B cell (primary cell): ENCODE results near the gene FARP2. TPM values are rescaled to one million over a fixed set of nuclear protein-coding genes. Genes with fewer than 3 reads are reported as not detected.
"Not testable (repeated sequence)": the region's sequence is repeated elsewhere in the genome, so short reads cannot be mapped to it uniquely, and the experiment has no call there.

Experiments used
- ATAC-seq: fragments of 200-7000 bp; cut with Tn5 transposase; one replicate; pipeline ENCODE4 v1.10.0; 2021; ENCODE audit warnings: low read depth, mild to moderate bottlenecking, moderate number of reproducible peaks, moderate library complexity
- CTCF ChIA-PET: fragments of 350-600 bp; sonication (Branson Sonifier 250); formaldehyde crosslinking; loops from one replicate; lab custom pipeline; 2021; ENCODE audit warnings: antibody characterized with exemption, inconsistent platforms; lab: Charles Lee
- POLR2A ChIA-PET: fragments of 350-600 bp; sonication (Branson Sonifier 250); formaldehyde crosslinking; loops from one replicate; lab custom pipeline; 2021; ENCODE audit warnings: antibody characterized with exemption; lab: Charles Lee
- DNase-seq: peaks from one replicate; pipeline ENCODE4 v3.0.0; 2013
- H2AFZ ChIP-seq: 2 replicates; pipeline ENCODE4 v1.6.1; 2012; ENCODE audit warnings: mild to moderate bottlenecking, low read depth, low read length; ENCODE audit not compliant: insufficient read depth, poor library complexity, severe bottlenecking
- H3K27ac ChIP-seq, 2 donors: 1 replicate in 1 of 2; 2 replicates in 1 of 2; pipeline ENCODE4 v1.5.1; 2012 to 2013; ENCODE audit warnings: low read length in 2 of 2, mild to moderate bottlenecking in 2 of 2, moderate library complexity in 1 of 2
- H3K27me3 ChIP-seq, 4 experiments: fragments of 200-600 bp in 1 of 4; sonication (generic) in 1 of 4; replicated peaks in 1 of 4; 1 replicate in 2 of 4; 2 replicates in 2 of 4; pipeline versions ENCODE4 v1.6.1 to v1.7.0; 2013 to 2016; ENCODE audit warnings: low read length in 3 of 4, mild to moderate bottlenecking in 2 of 4, mixed read lengths in 1 of 4, moderate library complexity in 1 of 4; ENCODE audit not compliant: insufficient read depth in 4 of 4, control insufficient read depth in 3 of 4; ENCODE audit errors: control extremely low read depth in 1 of 4
- H3K36me3 ChIP-seq, 2 experiments: replicated peaks in 1 of 2; 1 replicate in 1 of 2; 2 replicates in 1 of 2; pipeline versions ENCODE4 v1.6.1 to v1.7.1; 2013; ENCODE audit warnings: low read length in 1 of 2; ENCODE audit not compliant: insufficient read depth in 2 of 2, control insufficient read depth in 1 of 2; ENCODE audit errors: control extremely low read depth in 1 of 2, extremely low read depth in 1 of 2
- H3K4me1 ChIP-seq, 2 donors: fragments of 200-600 bp in 1 of 2; sonication (generic) in 1 of 2; 1 replicate in 1 of 2; 2 replicates in 1 of 2; pipeline versions ENCODE4 v1.5.1 to v1.6.1; 2013 to 2017; ENCODE audit warnings: low read length in 2 of 2; ENCODE audit not compliant: control insufficient read depth in 2 of 2, insufficient read depth in 2 of 2
- H3K4me2 ChIP-seq: replicated peaks from 2 replicates; pipeline ENCODE3; 2012; ENCODE audit warnings: mild to moderate bottlenecking, low read depth, low read length; ENCODE audit not compliant: poor library complexity, severe bottlenecking
- H3K4me3 ChIP-seq, 5 experiments: fragments of 200-600 bp in 1 of 5; sonication (generic) in 1 of 5; 1 replicate in 3 of 5; 2 replicates in 2 of 5; pipeline versions ENCODE4 v1.5.1 to v1.7.0; 2011 to 2016; ENCODE audit warnings: low read length in 4 of 5, mild to moderate bottlenecking in 4 of 5, low read depth in 2 of 5, control low read depth in 1 of 5, moderate library complexity in 1 of 5; ENCODE audit not compliant: insufficient read depth in 1 of 5; ENCODE audit errors: control extremely low read depth in 1 of 5, extremely low read depth in 1 of 5
- H3K79me2 ChIP-seq: fragments of 200-600 bp; sonication (generic); one replicate; pipeline ENCODE4 v1.6.0; 2016; ENCODE audit warnings: low read length; ENCODE audit not compliant: control insufficient read depth, insufficient read depth
- H3K9ac ChIP-seq: fragments of 200-600 bp; sonication (generic); 2 replicates; pipeline ENCODE4 v1.6.1; 2017; ENCODE audit warnings: mild to moderate bottlenecking, low read length, moderate library complexity
- H3K9me3 ChIP-seq, 3 donors: one replicate each; pipeline versions ENCODE4 v1.6.1 to v1.7.1; 2013; ENCODE audit warnings: low read length in 2 of 3; ENCODE audit not compliant: control insufficient read depth in 2 of 3, insufficient read depth in 1 of 3; ENCODE audit errors: control extremely low read depth in 1 of 3
- H4K20me1 ChIP-seq: 2 replicates; pipeline ENCODE4 v1.6.0; 2012; ENCODE audit warnings: mild to moderate bottlenecking, low read length; ENCODE audit not compliant: insufficient read depth, control insufficient read depth, poor library complexity, severe bottlenecking
- H3K27ac Mint-ChIP-seq: one replicate; pipeline ENCODE4 v1.8.0; 2021; ENCODE audit warnings: mixed read lengths
- H3K27me3 Mint-ChIP-seq: one replicate; pipeline ENCODE4 v1.8.0; 2021; ENCODE audit warnings: mixed read lengths
- H3K4me1 Mint-ChIP-seq: one replicate; pipeline ENCODE4 v1.8.0; 2021; ENCODE audit warnings: mixed read lengths
- H3K4me3 Mint-ChIP-seq: one replicate; pipeline ENCODE4 v1.8.0; 2021; ENCODE audit warnings: mixed read lengths
- H3K9me3 Mint-ChIP-seq: one replicate; pipeline ENCODE4 v1.8.0; 2022; ENCODE audit warnings: mixed read lengths; ENCODE audit not compliant: insufficient read depth
- CTCF ChIP-seq: fragments of 200-600 bp; IDR thresholded peaks from one replicate; pipeline ENCODE4 v1.8.0; 2022; ENCODE audit warnings: antibody characterized with exemption, mild to moderate bottlenecking
- EZH2 ChIP-seq: IDR thresholded peaks from 2 replicates; pipeline ENCODE4 v1.6.1; 2012; ENCODE audit warnings: borderline replicate concordance, low read depth, mild to moderate bottlenecking, moderate library complexity, low read length; ENCODE audit not compliant: insufficient read depth, poor library complexity, severe bottlenecking
- WGBS: methylation state at CpG from one replicate; pipeline ENCODE4 v1.1.5; 2013; ENCODE audit warnings: missing lambda C conversion rate; ENCODE audit not compliant: insufficient coverage; 5-methylcytosine and 5-hydroxymethylcytosine counted together
- intact Hi-C: fragments of 100-400 bp; cut with micrococcal nuclease; formaldehyde crosslinking; loops from one replicate; pipeline ENCODE4 v1.10.0; 2022
- polyA plus RNA-seq: library from polyadenylated mRNA; depleted of rRNA; stranded (reverse); fragments of >200 nt; gene quantifications from 2 replicates; pipeline ENCODE4 v1.2.3, GENCODE V29; 2012
- total RNA-seq, 2 donors: library from RNA; stranded (reverse); fragments of 120-200 nt in 1 of 2; gene quantifications; 1 replicate in 1 of 2; 2 replicates in 1 of 2; pipeline versions ENCODE4 v1.2.3 to v1.2.4, GENCODE V29; 2013 to 2022

The FARP2 gene
- total and polyA plus RNA-seq, 2 donors (not counting 1 experiment from before 2014, with no cell fraction given): 37.1 to 114 TPM

- Histone ChIP-seq H3K36me3 (peaks cover 0 to 4% of the 10 kb centered on the region in 2 experiments), H3K9ac (peak overlapping the region; percentile 93), H3K4me3 (peak overlapping the region; percentile 61 to 92 (median 85)), H3K79me2 (peaks cover 90% of the 10 kb centered on the region), H3K9me3 (no peaks in the 10 kb centered on the region), H3K27me3 (no peaks in the 10 kb centered on the region), H3K4me1 (peaks cover 29 to 33% of the 10 kb centered on the region in 2 donors), H2AFZ (peak overlapping the region; percentile 78), H4K20me1 (peaks cover 38% of the 10 kb centered on the region), H3K4me2 (peak overlapping the region; percentile 83), H3K27ac (peak overlapping the region; percentile 91 to 92)
- DNase-seq (no peak), ATAC-seq (no peak)
- Mint-ChIP-seq H3K27ac (peak overlapping the region; percentile 99), H3K4me3 (peak overlapping the region; percentile 95), H3K9me3 (no peaks in the 10 kb centered on the region), H3K27me3 (no peaks in the 10 kb centered on the region), H3K4me1 (peaks cover 72% of the 10 kb centered on the region)
- no CpG with 5 or more reads among the region's 4 CpGs for WGBS
- no peak for TF ChIP-seq CTCF
- intact Hi-C loops: loop anchor here (1.0 to 5.0 kb wide), 4 partner anchors 7 to 215 kb away; partner anchors contain the start of gene MTERF4
- CTCF ChIA-PET: interaction anchor here (0.6 kb wide), 1 partner anchor 34 kb away, joined by 3 read pairs; no protein-coding TSS in a partner anchor
- POLR2A ChIA-PET: interaction anchor here (0.9 to 2.7 kb wide), 5 partner anchors 8 to 41 kb away, joined by 4 to 16 read pairs (median 6); partner anchors contain the start of gene FARP2
Measured at GRCh38 chr2:241316825-241317224, 39.3 kb upstream of the FARP2 start.

GRCh38 chr2:241317391-241317790, 38.7 kb upstream of the FARP2 start:
- Histone ChIP-seq H4K20me1 (peaks cover 41% of the 10 kb centered on the region), H2AFZ (no peak overlapping the region), H3K79me2 (peaks cover 90% of the 10 kb centered on the region), H3K27me3 (no peaks in the 10 kb centered on the region), H3K4me3 (peak overlapping the region; percentile 61 to 92 (median 85)), H3K9me3 (no peaks in the 10 kb centered on the region), H3K27ac (peak overlapping the region; percentile 91 to 92), H3K4me1 (peaks cover 31 to 32% of the 10 kb centered on the region in 2 donors), H3K36me3 (peaks cover 0 to 4% of the 10 kb centered on the region in 2 experiments), H3K9ac (peak overlapping the region; percentile 93), H3K4me2 (peak overlapping the region; percentile 83)
- no peaks in the 10 kb centered on the region for H3K9me3 Mint-ChIP-seq
- intact Hi-C loops: loop anchor here (5.0 kb wide), 1 partner anchor 215 kb away; the partner anchor contains the start of gene MTERF4
- peak overlapping the region; percentile 99 for H3K27ac Mint-ChIP-seq
- ChIA-PET POLR2A (interaction anchor here (0.7 to 1.1 kb wide), 2 partner anchors 14 to 18 kb away, joined by 6 read pairs; no protein-coding TSS in a partner anchor), CTCF (no interaction called here)
- TF ChIP-seq CTCF: no peak
- TF ChIP-seq EZH2: no peak
- peak overlapping the region; percentile 95 for H3K4me3 Mint-ChIP-seq
- whole genome bisulfite sequencing: 74% methylated on average over 3 of the region's 4 CpGs
- no peaks in the 10 kb centered on the region for H3K27me3 Mint-ChIP-seq
- DNase-seq (peak; percentile 59), ATAC-seq (no peak)
- peaks cover 72% of the 10 kb centered on the region for H3K4me1 Mint-ChIP-seq

GRCh38 chr2:241318830-241319229, 37.3 kb upstream of the FARP2 start:
- Histone ChIP-seq H4K20me1 (peaks cover 44% of the 10 kb centered on the region), H3K4me1 (peaks cover 35 to 39% of the 10 kb centered on the region in 2 donors), H3K79me2 (peaks cover 90% of the 10 kb centered on the region)
- H3K9ac ChIP-seq, H3K36me3 ChIP-seq, H3K27ac Mint-ChIP-seq, H3K27ac ChIP-seq, H2AFZ ChIP-seq, H3K27me3 ChIP-seq, DNase-seq, ATAC-seq, H3K9me3 Mint-ChIP-seq, H3K4me3 ChIP-seq, H3K4me2 ChIP-seq, H3K27me3 Mint-ChIP-seq, H3K9me3 ChIP-seq: not testable (repeated sequence)
- peak overlapping the region; percentile 10 for H3K4me3 Mint-ChIP-seq
- intact Hi-C loops: loop anchor here (5.0 kb wide), 1 partner anchor 217 kb away; the partner anchor contains the start of gene MTERF4
- WGBS: 100% methylated on average over 3 of the region's 6 CpGs
- ChIA-PET CTCF (interaction anchor here (1.0 to 1.2 kb wide), 2 partner anchors 41 to 188 kb away, joined by 4 read pairs; no protein-coding TSS in a partner anchor), POLR2A (interaction anchor here (0.7 kb wide), 1 partner anchor 27 kb away, joined by 5 read pairs; no protein-coding TSS in a partner anchor)
- H3K4me1 Mint-ChIP-seq: peaks cover 70% of the 10 kb centered on the region
